Liver (tissue), 3 donors: ENCODE measurements around the gene SLX1B.
"Not testable (repeated sequence)": the region's sequence is repeated elsewhere in the genome, so short reads cannot be mapped to it uniquely, and the experiment has no call there.

Source experiments
- CTCF ChIP-seq: fragments of 150-350 bp; IDR thresholded peaks from 2 replicates; pipeline ENCODE4 v1.5.1; 2017; ENCODE audit warnings: improper control_type of control experiment, low read depth, low read length; ENCODE audit not compliant: missing input control
- RAD21 ChIP-seq, 2 donors: IDR thresholded peaks; 2 replicates each; pipeline ENCODE4 v1.6.1; 2016; ENCODE audit warnings: antibody characterized with exemption in 2 of 2, mild to moderate bottlenecking in 2 of 2
- donor health status: healthy.
- donor health status: healthy.

GRCh38 chr16:29423587-29423986 lies 30.7 kb upstream of the SLX1B start:
- not testable (repeated sequence) for TF ChIP-seq RAD21 (IDR thresholded peaks at IDR 0.05); CTCF
